ENCODE measurements around the gene HUS1.
A peak's percentile ranks its signal among the peaks of the same experiment; 100 is the strongest.

Gene HUS1

DNA sequence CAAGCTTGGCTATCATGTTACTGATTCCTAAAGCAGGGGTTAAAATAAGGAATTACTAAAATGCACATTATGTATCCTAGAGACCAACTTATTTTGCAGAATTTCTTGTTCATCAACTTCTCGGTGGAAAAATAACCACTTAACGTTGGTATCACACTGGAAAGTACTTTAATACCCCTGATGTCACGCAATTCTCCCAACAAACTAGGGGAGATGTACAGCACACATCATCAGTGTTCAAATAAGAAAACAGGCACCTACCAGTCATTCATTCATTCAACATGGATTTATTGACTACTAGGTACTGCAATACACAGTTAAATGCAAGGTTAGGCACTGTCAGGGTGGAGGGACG is 648 bp downstream of the HUS1 start:
- no peak for DNase-seq

DNA sequence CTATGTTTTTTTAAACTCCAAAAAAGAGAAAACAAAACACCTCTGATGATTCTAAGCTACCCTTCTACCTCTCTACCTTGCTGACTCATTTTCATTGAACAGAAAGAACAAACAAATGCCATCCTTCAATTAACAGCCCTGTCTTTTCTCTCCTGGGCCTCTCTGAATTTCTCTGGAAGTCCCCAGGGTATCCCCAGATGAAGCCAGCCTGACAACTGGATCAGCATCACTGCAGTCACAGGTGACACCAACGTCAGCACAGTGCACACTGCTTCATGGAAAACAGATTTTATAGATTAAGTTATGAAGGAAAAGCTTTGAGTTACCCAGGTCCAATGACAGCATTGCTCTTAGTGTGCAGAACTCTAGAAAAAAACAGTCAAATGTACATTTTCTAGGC is 5.7 kb downstream of the HUS1 start:
- no peak for DNase-seq

DNA sequence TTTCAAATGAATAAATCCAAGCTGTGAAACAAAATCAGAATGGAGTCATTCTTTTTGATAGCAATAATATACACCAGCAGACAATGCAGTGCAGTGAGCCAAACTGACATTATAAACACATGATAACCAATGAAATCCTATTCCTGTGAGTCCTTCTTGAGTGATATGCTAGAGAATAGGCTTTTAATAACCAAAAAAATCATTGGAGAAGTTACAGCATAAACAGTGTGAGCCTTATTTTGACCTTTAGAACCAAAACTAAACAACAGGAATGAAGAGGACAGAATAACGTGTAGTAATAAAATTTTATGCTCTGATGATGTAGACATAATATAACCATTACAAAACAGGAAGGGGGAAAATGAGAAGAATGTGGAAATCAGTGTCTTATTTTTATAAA is 8.7 kb downstream of the HUS1 start:
- no peak for DNase-seq

DNA sequence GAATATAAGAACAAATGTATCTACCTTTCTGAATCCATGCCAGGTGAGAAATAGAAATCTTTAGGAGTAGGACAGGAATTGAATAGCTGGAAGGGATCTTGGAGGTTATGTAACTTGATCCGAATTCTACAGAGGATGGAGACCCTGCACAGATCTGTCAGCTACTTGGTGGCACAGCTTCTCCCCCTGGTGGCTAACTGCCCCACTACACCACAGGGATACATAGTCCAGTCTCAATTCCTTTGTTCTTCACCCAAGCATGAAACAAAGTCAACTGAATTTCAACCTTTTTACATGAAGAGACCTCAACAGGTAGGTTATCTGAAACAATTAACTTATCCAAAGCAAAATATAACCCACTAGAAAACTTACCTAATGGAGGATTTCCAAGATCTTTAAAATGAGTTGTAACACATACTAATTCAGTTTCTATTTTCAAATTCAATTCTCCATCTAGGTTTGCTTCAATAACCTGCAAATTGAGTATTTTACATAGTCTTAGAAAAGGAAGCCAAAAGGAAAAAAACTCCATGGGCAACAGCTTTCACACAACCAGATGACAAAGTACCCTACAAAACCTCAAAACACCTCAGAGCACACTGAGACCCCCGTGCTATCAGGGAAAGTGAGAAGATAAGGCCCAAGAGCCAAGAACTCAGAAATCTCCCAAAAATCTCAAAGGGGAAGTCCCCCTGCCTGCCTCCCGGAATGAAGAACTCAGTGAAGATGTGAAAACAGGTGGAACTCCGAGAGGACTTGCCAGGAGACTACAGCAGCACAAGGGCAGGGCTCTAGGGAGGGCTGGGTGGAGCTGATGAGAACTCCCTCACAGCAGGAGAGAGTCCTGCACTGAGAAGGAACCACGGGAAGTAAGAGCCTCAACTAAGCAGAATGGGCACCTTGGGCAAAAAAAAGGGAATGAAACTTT is 10.3 kb downstream of the HUS1 start:
- DNase-seq, result peak; percentile 53

DNA sequence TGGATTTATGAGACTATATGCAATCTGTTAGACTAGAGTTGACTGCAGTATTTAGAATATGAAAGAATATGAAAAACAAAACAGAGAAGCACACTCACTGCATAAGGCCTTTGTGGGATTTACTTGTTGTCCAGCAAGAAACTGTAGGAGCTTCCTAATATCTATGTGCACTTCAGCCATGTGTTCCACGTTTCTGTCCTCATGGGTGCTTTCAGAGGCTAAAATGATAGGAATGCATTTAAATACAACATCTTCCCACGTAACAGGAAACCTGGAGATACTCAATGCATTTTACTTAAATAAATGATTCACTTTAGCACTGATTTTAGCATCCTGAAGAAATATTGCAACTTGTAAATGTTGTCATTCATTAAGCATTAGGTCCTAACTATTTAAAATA is 11.7 kb downstream of the HUS1 start:
- DNase-seq, result no peak

DNA sequence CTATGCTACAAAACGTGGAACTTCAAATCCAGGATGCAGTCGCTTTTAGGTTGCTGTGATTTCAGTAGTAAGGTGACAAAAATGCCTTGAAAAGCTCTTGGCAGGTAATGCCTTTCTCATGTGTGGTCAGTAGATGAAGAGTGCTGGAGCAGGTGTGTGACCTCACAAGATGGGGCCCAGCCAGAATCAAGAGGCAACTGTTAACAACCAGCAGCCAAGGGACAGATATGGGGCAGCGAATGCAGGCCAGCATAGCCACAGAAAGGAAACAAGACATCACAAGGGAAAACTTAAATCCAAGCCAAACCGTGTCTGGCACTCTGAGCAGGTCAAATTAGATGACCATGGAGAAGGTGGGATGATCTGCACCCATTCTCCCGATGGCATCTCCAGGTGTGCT is 12.3 kb downstream of the HUS1 start:
- no peak for DNase-seq

DNA sequence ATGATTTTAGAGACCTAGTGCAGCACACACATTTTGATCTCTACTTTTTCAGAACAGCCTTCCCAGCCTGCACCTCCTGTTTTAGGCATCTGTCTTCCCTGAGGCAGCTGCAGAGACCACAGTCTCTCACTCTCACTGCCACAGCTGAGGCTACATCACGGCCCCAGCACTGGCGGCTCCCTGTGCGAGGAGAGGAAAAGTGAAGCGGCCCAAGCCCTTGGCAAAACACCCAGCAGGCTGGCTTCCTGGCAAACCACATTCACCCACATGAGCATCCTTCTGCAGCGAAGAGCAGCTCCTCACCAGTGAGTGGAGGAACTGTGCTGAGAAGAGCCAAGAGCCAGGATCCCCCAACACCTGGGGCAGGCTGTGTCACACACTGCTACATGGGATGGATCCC is 14.0 kb downstream of the HUS1 start:
- DNase-seq, result no peak

DNA sequence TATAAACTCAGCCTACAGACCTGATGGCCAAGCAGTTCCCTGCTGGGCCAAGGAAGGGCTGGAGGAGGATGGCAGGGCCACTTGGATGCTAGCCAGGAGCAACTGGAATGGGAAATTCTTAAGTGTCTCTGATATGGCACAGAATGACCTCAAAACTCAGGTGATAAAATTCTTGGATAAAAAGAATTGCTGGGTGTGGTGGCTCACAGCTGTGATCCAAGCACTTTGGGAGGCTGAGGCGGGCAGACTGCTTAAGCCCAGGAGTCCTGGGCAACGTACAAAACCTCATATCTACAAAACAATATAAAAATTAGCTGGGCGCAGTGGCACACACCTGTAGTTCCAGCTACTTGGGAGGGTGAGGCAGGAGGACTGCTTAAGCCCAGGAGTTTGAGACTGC is 17.2 kb downstream of the HUS1 start:
- DNase-seq, result no peak

DNA sequence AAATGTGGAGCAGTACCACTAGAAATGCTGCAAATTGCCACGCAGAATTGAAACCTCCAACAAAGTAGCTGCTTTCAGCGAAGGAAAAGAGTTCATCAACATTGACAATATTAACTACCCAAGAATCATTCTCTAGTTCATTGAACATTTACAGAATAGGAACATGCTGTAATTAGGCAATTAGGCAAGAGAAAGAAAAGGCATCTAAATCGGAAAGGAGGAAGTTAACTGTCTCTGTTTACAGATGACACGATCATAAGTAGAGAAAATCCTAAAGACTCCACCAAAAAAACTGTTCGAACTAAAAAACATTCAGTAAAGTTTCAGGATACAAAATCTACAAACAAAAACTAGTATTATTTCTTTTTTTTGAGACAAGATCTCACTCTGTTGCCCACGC is 22.3 kb downstream of the HUS1 start:
- no peak for DNase-seq

DNA sequence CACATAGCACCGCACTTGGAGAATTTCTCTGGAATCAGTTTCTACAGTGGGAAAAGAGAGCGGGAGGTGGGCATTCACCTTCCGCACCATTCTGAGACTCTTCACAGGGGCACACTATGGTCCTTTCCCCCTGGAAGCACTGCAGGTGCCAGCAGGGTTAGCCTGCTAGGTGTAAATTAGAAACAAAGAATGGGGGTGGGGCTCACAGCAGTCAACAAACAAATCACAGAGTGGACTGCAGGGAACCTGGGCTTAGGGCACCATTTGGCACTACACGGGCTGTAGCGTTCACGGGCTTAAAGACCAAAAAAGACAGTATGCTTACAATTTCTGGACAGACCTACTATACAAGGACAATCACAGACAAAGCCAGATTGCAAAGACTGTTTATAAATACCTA is 23.2 kb downstream of the HUS1 start:
- no peak for DNase-seq

DNA sequence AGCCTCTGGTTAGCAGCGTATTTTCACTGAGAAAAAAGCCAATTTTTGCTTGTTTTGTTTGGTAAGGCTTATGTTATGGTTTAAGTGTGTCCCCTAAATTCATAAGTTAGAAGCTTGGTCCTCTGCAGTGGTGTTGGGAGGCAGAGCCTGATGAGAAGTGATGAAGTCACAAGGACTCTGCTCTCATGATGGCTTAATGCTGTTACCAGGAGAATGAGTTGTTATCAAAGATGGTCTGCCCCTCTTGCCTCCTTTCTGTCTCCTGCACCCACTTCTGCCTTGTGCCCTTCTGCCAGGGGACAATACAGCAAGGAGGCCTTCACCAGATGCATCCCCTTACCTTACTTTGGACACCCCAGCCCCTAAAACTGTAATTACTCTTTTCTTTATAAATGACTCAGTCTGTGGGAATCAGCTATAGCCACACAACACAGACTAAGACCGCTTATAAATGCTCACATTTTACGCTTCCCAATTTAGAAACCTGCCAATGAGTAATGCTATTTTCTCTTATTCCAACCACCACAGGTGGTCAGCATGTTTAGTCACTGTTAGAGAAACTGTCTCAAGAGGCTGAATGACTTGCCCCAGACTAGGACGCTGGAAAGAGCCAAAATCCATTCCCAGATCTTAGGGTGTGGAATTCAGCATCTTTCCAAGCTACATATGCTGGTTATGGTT is 25.0 kb downstream of the HUS1 start:
- no peak for DNase-seq

DNA sequence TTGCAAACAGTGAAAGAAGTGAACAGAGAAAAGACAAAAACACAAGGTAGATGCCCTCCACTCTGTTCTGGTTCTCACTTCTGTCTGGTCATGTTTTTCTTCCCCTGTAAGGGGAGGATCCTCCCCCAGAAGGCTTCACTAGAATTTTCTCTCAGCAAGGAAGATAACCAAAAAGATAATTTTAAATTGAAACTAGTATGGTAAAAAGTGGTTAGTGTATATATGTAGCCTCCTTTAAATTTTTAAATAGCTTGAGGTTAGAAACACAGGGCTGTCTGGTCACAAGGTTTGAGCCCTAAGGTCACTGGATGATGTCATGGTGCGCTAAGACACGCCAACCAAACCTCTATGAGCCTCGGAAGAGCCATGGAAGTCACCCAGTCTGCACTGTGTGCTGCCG is 25.6 kb downstream of the HUS1 start:
- no peak for DNase-seq

DNA sequence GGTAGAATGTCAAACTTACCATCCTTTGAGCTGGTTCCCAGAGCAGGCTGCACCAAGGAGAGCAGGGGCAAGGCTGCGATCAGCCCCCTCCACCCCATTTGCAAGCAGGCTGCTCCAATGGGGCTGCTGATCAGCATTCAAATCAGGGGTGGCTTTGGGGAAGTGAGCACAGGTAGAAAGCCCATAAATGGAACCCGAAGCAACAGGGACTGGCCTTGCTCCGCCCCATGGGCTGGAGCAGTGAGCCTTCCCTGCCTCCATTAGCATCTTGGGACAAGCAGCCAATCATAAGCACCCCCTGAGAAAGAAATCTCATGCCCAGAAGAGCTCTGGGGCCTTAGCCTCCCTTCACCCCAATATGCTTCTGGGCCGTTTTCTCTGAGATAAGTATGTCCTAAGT is 27.2 kb downstream of the HUS1 start:
- DNase-seq, result no peak

DNA sequence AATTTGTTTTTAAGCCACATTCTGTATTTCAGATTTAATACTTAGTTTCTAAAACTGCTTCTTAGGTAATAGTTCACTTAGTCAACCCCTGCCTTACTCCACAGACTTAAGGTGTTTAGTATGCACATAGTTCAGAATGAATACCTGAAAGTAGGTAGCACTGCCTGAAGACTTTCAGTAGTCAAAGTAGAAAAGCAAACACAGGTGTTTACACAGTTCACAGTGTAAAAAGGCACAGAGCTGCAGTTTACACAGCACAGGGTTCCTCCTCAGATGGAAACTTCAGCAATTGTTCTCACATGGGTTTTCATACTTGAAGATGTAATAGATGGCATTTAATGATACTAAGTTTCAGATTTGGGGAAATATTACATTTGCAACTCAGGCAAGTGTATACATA is 28.0 kb downstream of the HUS1 start:
- no peak for DNase-seq

DNA sequence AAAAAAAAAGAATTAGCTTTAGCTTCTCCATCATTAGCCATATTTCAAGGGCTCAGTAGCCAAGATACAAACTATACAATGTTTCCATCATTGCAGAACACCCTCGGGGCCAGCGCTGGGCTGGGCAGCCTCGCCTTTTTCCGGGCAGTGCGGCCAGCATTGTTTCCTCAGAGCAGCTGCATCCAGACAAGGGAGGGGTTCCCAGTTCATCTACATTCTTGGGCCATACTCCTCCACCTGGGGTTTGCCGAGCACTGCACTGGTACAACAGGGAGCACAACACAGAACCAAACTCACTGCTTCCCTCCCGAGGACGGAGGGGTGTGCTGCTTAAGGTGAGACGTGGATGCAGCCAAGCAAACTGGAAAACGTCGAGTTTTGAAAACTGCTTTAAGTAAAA is 28.7 kb downstream of the HUS1 start:
- no peak for DNase-seq

DNA sequence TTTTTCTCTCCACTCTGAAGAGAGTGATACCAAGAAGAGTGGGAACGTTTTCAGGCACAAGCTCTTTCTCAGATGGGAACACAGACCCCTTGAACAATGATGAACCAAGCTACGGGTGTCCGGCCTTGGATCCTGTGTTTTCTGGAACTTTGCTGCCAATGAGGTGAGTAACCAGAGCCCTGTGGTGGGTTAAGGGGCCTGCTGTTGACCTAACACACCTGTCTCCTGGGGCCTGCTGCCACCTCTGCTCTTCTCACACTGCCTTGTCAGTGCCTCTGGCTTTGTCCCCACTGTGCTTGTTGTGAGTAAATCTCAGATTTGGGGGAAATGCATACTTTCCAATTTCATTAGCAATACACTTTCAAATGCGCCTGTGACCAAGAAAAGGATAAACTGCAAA is 29.7 kb downstream of the HUS1 start:
- DNase-seq, result no peak

DNA sequence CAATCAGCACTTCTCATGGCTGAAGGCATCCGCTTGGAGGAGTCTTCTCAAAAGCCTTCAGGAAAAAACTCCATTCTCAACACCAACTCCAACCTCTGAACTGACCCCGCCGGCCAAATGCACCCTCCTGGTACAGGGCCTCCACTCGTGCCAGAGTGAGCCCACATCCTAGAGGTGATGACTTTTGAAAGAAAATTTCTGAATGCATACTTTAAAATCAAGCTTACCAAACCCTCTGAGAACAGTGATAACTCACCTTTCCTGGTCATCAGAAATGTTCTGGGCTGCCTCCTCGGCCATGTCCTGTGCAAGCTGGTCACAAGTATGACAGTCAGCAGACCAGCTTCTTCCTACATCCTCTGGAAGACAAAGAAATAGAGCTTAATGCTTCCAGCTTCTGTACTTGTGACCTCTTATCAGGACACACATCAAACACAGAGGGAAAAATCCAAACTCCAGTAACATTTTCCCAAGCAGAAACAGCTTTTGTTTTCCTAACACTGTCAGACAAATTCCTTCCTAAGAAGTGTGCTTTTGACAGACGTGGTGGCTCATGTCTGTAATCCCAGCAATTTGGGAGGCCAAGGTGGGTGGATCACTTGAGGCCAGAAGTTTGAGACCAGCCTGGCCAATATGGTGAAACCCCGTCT is 31.1 kb downstream of the HUS1 start, which contains the start of gene PKD1L1:
PKD1L1 (minus strand) TSS at position 326 of the 650 bp plus-strand sequence; CDS start at position 300, 26 bp downstream.
- DNase-seq, result no peak

DNA sequence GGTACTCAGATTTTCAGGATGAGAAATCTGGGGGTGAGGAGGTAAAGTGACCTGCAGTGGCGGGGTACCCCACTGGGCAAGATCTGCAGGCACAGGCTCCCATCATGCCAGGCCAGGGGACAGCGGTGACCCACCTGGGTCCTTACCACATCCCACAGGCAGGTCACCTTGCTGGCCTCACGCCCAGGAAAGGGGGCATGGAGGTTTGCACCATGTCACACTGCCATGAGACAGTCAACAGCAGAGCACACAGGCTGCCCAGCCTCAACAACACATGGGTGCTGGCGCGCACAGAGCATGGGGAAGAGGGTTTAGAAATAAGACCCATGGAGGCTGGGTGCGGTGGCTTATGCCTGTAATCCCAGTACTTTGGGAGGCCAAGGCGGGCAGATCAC is 32.1 kb downstream of the HUS1 start:
- no peak for DNase-seq

DNA sequence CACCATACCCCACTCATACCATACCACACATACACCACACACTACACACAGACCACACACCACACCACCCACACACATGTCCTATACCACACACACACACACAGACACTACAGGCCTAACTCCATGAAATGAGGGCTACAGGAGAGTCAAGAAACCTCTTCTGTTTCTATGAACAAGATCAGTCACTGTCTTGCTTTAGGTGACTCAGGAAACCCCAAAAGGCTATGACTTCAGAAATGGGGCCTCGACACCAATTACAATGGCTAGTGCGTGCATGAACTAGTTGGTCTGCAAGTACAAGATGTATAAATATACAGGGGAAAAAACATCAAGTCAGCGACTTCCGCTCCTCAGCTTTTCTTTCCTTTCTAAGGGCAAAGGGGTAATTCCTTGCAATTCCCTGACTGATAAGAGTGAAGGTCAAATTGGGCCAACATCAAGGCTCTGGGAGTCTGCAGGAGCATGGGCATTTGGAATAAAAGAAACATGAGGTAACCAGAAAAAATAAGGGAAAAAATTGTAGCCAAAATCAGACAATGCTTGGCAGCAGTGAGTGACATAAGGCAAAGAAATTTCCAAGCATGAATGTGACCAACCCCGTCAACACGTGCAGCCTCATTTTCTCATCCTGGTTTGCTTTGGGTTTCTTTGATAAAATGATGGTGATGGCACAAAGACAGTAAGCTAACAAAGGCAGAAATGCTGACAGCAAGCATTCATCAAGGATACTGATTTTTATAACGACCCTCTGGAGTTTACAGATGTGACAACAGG is 32.6 kb downstream of the HUS1 start:
- DNase-seq, result no peak

DNA sequence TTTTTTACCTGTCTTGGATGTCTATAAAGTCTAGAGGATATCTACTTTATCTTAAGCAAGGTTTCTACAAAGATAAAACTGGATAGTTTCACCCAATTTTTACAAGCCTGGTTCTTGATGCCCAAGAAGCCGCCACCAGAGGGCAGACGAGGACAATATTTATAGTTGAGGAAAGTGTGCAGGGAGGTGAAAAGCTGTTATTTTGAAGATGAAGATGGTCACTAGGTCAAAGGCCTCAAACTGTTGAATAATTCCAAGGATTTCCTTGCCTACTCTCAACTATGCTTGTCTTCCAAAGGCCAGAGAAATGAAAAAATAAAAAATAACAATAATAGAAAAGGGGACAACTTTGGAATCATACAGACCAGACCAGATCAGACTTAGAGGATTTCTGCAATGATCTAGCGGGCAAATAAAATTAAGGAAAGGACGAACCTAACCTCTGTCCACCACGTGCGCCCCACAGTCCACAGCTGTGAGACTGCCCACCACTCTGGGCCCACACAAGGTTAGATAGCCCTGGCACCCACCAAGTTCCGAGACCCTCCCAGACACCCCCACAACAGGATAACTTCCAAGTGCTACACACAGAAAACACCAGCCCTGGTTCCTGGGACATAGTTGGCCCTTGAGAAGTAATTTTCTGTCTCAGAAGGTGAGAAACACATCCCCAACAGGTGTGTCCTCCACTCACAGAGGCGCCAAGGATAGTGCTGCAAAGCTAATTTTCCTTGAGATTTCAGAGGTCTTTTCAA is 34.0 kb downstream of the HUS1 start:
- peak; percentile 75 for DNase-seq

DNA sequence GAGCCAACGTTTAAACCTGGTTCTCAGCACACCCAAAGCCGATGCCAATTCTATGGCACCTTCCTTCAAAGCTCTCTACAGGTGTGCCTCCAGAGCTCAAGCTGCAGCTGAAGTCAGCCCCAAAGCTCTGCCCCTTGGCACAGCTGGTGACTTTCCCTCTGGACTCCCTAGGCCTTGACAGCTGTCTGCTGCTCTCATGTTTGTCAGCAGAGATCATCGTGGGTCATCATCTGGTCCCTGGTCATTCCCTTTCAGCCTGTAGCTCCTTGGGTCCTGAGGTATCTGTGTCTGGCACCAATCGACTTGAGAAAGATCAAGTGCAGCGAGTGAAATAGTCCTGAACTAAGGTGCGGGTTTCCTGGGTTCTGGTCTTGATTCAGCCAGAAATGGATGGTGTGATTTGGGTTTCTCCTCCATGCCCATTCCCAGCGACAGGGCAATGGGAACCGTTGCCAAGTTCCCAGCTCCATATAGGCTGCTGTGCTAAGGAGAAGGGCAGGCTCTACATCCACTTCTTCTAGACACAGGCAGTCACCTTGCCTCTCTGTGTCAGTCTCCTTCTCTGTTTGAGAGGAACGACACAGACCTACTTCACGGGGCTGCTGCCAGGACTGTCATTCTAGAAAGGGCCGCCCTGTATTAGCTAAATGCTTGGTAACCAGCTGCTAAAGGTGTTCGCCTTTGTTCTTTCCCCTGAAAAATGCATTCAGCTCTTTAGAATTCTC is 34.7 kb downstream of the HUS1 start:
- no peak for DNase-seq

All from activated CD4-positive, CD25-positive, alpha-beta regulatory T cell treated with anti-CD3 and anti-CD28 coated beads, Interleukin-2, amount 50 U/mL, for 72 hours (primary cell).